GM06990 (cell line): ENCODE measurements around the gene GORASP1.
A peak's percentile ranks its signal among the peaks of the same experiment; 100 is the strongest.

Source experiments
- DNase-seq: peaks from one replicate; pipeline ENCODE4 v3.0.0-alpha.2; 2011; ENCODE audit not compliant: insufficient read length; ENCODE audit errors: extremely low read depth
- H3K27me3 ChIP-seq: replicated peaks from 2 replicates; pipeline ENCODE4 v1.6.0; 2011; ENCODE audit warnings: low read length; ENCODE audit not compliant: control insufficient read depth, insufficient read depth
- H3K36me3 ChIP-seq: 2 replicates; pipeline ENCODE4 v1.5.1; 2011; ENCODE audit warnings: low read length; ENCODE audit not compliant: control insufficient read depth, insufficient read depth
- H3K4me3 ChIP-seq: replicated peaks from 2 replicates; pipeline ENCODE4 v1.5.1; 2011; ENCODE audit warnings: low read depth, mild to moderate bottlenecking, control low read depth, low read length
- TF ChIP-seq, protein P1 (sequence below): IDR thresholded peaks from 2 replicates; pipeline ENCODE4 v1.5.1; 2011; ENCODE audit warnings: low read length, control low read depth, mild to moderate bottlenecking, inconsistent platforms; ENCODE audit not compliant: insufficient read depth, poor library complexity, severe bottlenecking

Gene GORASP1

DNA sequence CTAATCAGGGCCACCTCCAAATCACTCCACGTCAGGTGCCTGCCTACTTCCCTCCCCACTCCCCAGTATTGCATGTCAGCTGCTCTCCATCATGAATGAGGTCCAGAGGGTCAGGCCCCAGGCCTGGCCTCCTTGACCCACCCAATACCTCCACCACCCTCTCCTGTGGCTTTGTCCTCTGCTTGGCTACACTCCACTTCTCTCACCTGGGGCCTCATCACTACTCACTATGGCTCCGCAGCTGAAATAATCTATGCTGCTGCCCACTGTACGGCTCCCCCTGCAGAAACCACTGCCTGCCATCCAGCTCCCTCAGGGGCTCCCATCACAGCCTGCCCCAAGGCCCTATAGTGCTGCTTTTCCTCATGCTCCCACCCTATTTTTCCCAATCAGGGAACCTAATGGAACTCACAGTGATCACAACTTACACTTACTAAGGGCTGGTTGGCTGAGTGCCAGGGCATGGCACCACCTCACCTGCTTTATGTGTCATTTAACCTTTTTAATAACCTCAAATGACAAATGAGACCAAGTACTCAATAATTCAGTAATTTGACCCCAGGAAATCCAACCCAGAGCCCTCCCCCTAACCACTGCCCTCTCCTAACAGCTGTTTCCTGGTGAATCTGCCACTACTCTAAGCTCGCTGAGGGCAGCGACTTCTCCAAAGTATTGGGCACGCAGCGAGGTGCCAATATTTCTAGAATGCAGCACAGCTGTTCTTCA lies 2.3 kb downstream of the GORASP1 start:
- H3K4me3 ChIP-seq: no peak overlapping the region
- no peaks in the 10 kb centered on the region for H3K27me3 ChIP-seq
- peaks cover 2% of the 10 kb centered on the region for H3K36me3 ChIP-seq
- DNase-seq: no peak
- TF ChIP-seq, protein P1, sequence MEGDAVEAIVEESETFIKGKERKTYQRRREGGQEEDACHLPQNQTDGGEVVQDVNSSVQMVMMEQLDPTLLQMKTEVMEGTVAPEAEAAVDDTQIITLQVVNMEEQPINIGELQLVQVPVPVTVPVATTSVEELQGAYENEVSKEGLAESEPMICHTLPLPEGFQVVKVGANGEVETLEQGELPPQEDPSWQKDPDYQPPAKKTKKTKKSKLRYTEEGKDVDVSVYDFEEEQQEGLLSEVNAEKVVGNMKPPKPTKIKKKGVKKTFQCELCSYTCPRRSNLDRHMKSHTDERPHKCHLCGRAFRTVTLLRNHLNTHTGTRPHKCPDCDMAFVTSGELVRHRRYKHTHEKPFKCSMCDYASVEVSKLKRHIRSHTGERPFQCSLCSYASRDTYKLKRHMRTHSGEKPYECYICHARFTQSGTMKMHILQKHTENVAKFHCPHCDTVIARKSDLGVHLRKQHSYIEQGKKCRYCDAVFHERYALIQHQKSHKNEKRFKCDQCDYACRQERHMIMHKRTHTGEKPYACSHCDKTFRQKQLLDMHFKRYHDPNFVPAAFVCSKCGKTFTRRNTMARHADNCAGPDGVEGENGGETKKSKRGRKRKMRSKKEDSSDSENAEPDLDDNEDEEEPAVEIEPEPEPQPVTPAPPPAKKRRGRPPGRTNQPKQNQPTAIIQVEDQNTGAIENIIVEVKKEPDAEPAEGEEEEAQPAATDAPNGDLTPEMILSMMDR: no peak

DNA sequence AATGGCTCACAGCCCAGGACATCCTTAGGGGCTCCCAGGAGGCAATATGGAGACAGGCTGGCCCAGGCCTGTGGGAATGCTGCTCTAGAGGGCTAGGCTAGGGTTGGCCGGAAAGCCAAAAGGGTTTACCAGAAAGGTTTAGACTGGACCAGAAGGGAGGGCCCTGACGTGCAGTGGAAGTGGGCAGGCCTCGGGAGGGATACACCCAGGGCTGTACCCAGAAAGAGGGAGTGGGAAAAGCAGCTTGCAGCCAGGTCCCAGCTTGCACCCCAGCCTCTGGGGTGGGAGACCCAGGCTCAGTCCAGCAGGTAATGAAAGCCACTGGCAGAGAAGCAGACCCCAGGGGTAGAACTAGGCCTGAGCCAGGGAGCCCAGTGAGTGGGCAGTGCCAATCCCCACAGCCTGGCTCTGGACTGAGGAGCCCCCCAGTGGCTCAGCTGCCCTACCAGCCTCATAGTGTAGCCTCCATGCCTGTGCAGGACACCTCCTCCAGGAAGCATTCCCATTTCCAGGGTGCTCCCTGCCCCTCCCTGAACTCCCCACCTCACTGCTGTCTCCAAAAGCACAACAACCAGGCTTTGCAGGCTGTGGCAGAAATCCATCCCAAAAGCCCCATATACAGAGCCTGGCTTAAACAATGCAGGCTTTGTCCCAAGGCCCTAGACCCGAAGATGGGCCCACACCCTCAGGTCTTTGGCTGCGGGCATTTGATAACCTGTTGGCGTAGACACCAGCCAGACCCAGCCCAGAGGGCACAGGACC lies 3.5 kb downstream of the GORASP1 start:
- peaks cover 9% of the 10 kb centered on the region for H3K36me3 ChIP-seq
- TF ChIP-seq, protein P1: no peak
- H3K27me3 ChIP-seq: no peaks in the 10 kb centered on the region
- H3K4me3 ChIP-seq: no peak overlapping the region
- no peak for DNase-seq

DNA sequence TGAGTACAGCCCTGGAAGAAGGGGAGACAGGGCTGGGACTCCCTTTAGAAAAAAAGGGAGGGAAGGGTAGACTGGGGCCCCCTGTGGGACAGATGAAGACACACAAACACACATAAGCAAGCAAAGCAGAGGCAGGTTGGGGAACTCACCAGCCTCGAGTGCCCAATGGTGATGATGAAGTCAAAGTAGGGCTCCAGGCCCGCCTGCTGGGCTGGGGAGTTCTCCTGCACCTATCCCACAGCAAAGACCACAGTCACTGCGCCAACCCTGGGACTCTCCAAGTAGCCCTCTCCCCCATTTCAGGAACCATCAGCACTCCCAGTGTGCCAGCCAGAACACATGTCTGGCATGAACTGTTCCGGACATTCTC lies 4.1 kb downstream of the GORASP1 start:
- no peak overlapping the region for H3K4me3 ChIP-seq
- TF ChIP-seq, protein P1: peak; percentile 33
- no peaks in the 10 kb centered on the region for H3K27me3 ChIP-seq
- no peak for DNase-seq
- peaks cover 14% of the 10 kb centered on the region for H3K36me3 ChIP-seq

DNA sequence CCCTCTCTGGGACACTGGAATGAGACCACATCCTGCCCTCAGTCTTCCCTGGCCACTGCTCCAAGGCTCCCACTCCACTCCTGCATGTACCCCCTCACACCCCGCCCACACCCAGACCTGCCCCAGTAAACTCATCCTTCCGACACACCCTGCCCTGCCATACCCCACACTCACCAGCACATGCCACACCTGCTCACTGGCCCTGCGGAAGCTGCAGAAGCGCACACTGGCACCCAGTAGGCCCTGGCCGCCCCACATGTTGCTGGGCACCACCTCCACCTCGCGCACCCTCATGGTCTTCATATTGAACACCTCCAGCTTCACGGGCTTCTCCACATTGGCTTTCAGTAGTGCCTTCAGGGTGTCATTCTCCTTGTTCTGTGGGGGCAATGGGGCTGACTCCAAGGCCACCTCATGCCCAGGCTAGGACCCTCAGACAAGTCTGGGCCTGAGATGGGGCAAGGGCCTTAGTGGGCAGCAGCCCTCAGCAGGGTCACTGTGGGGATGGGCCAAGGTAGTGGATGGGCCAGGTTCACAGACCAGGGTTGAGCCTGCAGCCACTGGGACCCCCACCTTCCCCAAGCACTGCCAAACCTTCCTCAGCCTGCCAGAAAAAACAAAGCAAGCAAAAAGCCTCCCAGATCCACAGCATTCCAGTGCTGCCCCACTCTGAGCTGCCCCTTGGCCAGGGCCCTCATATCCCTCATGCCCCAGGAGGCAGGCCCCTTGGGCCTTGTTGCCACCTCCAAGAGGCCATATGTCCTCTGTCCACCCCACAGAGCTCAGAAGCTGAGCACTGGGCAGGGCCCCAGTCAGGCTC lies 4.7 kb downstream of the GORASP1 start:
- Histone ChIP-seq H3K27me3 (no peaks in the 10 kb centered on the region), H3K36me3 (peaks cover 20% of the 10 kb centered on the region), H3K4me3 (no peak overlapping the region)
- DNase-seq: no peak
- TF ChIP-seq, protein P1: no peak

DNA sequence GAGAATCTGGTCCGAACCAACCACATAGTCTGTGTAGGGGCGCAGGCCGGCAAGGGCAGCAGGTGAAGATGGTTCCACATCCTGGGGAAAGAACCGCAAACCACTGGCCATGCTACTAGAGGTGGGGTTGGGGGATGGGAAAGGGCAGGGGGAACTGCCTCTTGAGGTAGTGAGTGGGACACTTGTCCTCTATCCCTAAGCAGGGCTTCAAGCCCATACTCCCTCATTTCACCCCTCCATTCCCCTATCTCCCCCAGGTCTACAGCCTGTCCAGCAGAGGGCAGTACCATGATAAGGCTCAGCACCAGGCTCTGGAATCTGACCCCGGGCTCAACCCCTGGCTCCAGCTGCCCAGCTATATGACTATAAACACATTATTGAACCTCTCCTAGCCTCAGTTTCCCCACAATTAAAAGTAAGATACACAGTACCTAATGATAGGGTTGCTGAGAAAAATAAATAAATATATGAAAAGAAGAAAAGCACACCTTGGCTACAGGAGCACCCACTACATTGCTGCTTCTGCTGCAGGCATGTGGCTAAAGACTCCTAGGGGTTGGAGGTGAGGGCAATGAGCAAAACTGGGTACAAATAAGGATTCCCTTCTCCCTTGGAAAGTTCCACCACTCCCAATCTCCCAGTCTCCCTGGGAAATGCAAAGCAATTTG lies 6.3 kb downstream of the GORASP1 start:
- H3K36me3 ChIP-seq: peaks cover 25% of the 10 kb centered on the region
- TF ChIP-seq, protein P1: peak; percentile 85
- DNase-seq: no peak
- no peak overlapping the region for H3K4me3 ChIP-seq
- no peaks in the 10 kb centered on the region for H3K27me3 ChIP-seq
